ENCODE data around the gene TOPAZ1. TPM values are rescaled to one million over a fixed set of nuclear protein-coding genes. Genes with fewer than 3 reads are reported as not detected.

The TOPAZ1 gene
- polyA plus RNA-seq, 2 of the 4 experiments (the other 2 are of a cell fraction): not detected

DNA sequence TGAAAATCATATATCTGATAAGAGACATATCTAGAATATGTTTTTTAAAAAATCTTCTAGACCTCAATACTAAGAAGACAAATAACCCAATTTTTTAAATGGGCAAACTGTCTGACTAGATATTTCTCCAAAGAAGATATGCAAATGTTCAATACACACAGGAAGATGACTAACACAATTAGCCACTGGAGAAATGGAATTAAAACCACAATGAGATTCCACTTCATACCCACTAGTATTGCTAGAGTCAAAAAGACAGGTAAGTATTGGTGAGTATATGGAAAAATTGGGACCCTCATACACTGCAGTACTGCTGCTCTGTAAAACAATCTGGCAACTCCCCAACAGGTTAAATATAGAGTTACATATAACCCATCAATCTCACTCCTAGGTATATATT is 33.1 kb upstream of the TOPAZ1 start:
- POLR2A ChIA-PET: no interaction called here
- H3K27ac ChIP-seq: no peak overlapping the region
- TF ChIP-seq CTCF (IDR thresholded peaks at IDR 0.05) (no peak), JUNB (IDR thresholded peaks at IDR 0.05) (no peak), SREBF2 (IDR thresholded peaks at IDR 0.05) (no peak), HES2 (IDR thresholded peaks at IDR 0.05) (no peak), RAD21 (conservative IDR thresholded peaks at IDR 0.05 in 1 of 2, IDR thresholded peaks at IDR 0.05 in 1 of 2) (no peak), CHD2 (IDR thresholded peaks at IDR 0.05; ENCODE audit: low read length, partially characterized antibody) (no peak)
- H3K4me2 ChIP-seq: no peak overlapping the region
- CTCF ChIA-PET: no interaction called here
- no peak overlapping the region for H3K4me3 ChIP-seq
- DNase-seq (ENCODE audit: low read depth in 1 of 2, low spot score in 1 of 2) (no peak), FAIRE-seq (no peak), ATAC-seq (no peak)
- H3K4me1 ChIP-seq: no peaks in the 10 kb centered on the region
- no peaks in the 10 kb centered on the region for H3K9me3 ChIP-seq

- Histone ChIP-seq H3K4me1 (no peaks in the 10 kb centered on the region), H3K9me3 (peaks cover 6% of the 10 kb centered on the region; the same call in 1 of the 3 replicates), H3K4me3 (no peak overlapping the region), H3K27ac (no peak overlapping the region), H3K4me2 (no peak overlapping the region)
- ChIA-PET POLR2A (no interaction called here), CTCF (interaction anchor here (0.8 kb wide), 1 partner anchor 10 kb away, joined by 3 read pairs; no protein-coding TSS in a partner anchor)
- no peak for FAIRE-seq
- DNase-seq (ENCODE audit: low read depth in 1 of 2, low spot score in 1 of 2): no peak
- no peak for ATAC-seq
- TF ChIP-seq, protein P1, sequence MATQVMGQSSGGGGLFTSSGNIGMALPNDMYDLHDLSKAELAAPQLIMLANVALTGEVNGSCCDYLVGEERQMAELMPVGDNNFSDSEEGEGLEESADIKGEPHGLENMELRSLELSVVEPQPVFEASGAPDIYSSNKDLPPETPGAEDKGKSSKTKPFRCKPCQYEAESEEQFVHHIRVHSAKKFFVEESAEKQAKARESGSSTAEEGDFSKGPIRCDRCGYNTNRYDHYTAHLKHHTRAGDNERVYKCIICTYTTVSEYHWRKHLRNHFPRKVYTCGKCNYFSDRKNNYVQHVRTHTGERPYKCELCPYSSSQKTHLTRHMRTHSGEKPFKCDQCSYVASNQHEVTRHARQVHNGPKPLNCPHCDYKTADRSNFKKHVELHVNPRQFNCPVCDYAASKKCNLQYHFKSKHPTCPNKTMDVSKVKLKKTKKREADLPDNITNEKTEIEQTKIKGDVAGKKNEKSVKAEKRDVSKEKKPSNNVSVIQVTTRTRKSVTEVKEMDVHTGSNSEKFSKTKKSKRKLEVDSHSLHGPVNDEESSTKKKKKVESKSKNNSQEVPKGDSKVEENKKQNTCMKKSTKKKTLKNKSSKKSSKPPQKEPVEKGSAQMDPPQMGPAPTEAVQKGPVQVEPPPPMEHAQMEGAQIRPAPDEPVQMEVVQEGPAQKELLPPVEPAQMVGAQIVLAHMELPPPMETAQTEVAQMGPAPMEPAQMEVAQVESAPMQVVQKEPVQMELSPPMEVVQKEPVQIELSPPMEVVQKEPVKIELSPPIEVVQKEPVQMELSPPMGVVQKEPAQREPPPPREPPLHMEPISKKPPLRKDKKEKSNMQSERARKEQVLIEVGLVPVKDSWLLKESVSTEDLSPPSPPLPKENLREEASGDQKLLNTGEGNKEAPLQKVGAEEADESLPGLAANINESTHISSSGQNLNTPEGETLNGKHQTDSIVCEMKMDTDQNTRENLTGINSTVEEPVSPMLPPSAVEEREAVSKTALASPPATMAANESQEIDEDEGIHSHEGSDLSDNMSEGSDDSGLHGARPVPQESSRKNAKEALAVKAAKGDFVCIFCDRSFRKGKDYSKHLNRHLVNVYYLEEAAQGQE (IDR thresholded peaks at IDR 0.05): no peak
- no peak for TF ChIP-seq HEYL (CRISPR knock-in tag; IDR thresholded peaks at IDR 0.05)
Observed at GRCh38 chr3:44210967-44211366, 30.7 kb upstream of the TOPAZ1 start.

GRCh38 chr3:44222337-44222736 is 19.3 kb upstream of the TOPAZ1 start:
- CTCF ChIA-PET: no interaction called here
- TF ChIP-seq JUN (IDR thresholded peaks at IDR 0.05) (no peak), HOXB5 (CRISPR knock-in tag; IDR thresholded peaks at IDR 0.05) (no peak), RARB (CRISPR knock-in tag; IDR thresholded peaks at IDR 0.05) (no peak), NR3C1 (IDR thresholded peaks at IDR 0.05) (no peak), GATA3 (IDR thresholded peaks at IDR 0.05; ENCODE audit: borderline replicate concordance) (no peak), RCOR1 (IDR thresholded peaks at IDR 0.05; ENCODE audit: low read depth, low read length) (no peak)
- TF ChIP-seq, protein P2, sequence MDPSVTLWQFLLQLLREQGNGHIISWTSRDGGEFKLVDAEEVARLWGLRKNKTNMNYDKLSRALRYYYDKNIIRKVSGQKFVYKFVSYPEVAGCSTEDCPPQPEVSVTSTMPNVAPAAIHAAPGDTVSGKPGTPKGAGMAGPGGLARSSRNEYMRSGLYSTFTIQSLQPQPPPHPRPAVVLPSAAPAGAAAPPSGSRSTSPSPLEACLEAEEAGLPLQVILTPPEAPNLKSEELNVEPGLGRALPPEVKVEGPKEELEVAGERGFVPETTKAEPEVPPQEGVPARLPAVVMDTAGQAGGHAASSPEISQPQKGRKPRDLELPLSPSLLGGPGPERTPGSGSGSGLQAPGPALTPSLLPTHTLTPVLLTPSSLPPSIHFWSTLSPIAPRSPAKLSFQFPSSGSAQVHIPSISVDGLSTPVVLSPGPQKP (IDR thresholded peaks at IDR 0.05; ENCODE audit: low read depth, low read length): no peak
- H3K4me2 ChIP-seq: no peak overlapping the region
- ATAC-seq (no peak), FAIRE-seq (no peak), DNase-seq (ENCODE audit: low read depth in 1 of 2, low spot score in 1 of 2) (no peak)
- POLR2A ChIA-PET: no interaction called here
- no peaks in the 10 kb centered on the region for H3K4me1 ChIP-seq
- H3K9me3 ChIP-seq: no peaks in the 10 kb centered on the region
- no peak overlapping the region for H3K4me3 ChIP-seq
- 35% methylated on average over 3 of the region's 3 CpGs for WGBS (ENCODE audit: missing lambda C conversion rate)
- H3K27ac ChIP-seq: no peak overlapping the region

All from A549 (cell line).